Fibroblast of lung (primary cell): ENCODE results near the gene ZNF503. TPM values are rescaled to one million over a fixed set of nuclear protein-coding genes. Genes with fewer than 3 reads are reported as not detected.

ENCODE experiments used
- DNase-seq, 2 donors: peaks; one replicate each; pipeline versions ENCODE4 v3.0.0 to v3.0.0-alpha.2; 2010; ENCODE audit warnings: low read depth in 2 of 2
- H2AFZ ChIP-seq: 2 replicates; pipeline ENCODE4 v1.5.1; 2012; ENCODE audit warnings: low read length, control low read depth, inconsistent platforms
- H3K27ac ChIP-seq: 2 replicates; pipeline ENCODE4 v1.5.1; 2011; ENCODE audit warnings: low read length, control low read depth; ENCODE audit not compliant: insufficient read depth
- H3K27me3 ChIP-seq: 2 replicates; pipeline ENCODE4 v1.5.1; 2011; ENCODE audit warnings: mild to moderate bottlenecking, low read length; ENCODE audit not compliant: control insufficient read depth, insufficient read depth
- H3K36me3 ChIP-seq: 2 replicates; pipeline ENCODE4 v1.5.1; 2011; ENCODE audit warnings: low read length; ENCODE audit not compliant: control insufficient read depth, insufficient read depth
- H3K4me1 ChIP-seq: 2 replicates; pipeline ENCODE4 v1.5.1; 2011; ENCODE audit warnings: low read length; ENCODE audit not compliant: control insufficient read depth, insufficient read depth; ENCODE audit errors: extremely low read depth
- H3K4me2 ChIP-seq: 2 replicates; pipeline ENCODE4 v1.5.1; 2011; ENCODE audit warnings: low read length, control low read depth; ENCODE audit not compliant: insufficient read depth; ENCODE audit errors: extremely low read depth
- H3K4me3 ChIP-seq, 4 experiments: fragments of 200-600 bp in 1 of 4; sonication (generic) in 1 of 4; replicated peaks in 1 of 4; 2 replicates each; pipeline ENCODE4 v1.5.1; 2011 to 2016; ENCODE audit warnings: low read length in 4 of 4, low read depth in 3 of 4, mild to moderate bottlenecking in 3 of 4, control low read depth in 2 of 4, inconsistent platforms in 1 of 4, mixed read lengths in 1 of 4; ENCODE audit not compliant: insufficient read depth in 1 of 4; ENCODE audit errors: control extremely low read depth in 1 of 4
- H3K79me2 ChIP-seq: 2 replicates; pipeline ENCODE4 v1.5.1; 2012; ENCODE audit warnings: mild to moderate bottlenecking, low read length, inconsistent platforms; ENCODE audit not compliant: control insufficient read depth, insufficient read depth
- H3K9ac ChIP-seq: 2 replicates; pipeline ENCODE4 v1.5.1; 2011; ENCODE audit warnings: mild to moderate bottlenecking, low read length, control low read depth; ENCODE audit not compliant: insufficient read depth
- H3K9me3 ChIP-seq: 2 replicates; pipeline ENCODE4 v1.5.1; 2012; ENCODE audit warnings: low read depth, low read length; ENCODE audit not compliant: control insufficient read depth, insufficient read depth
- H4K20me1 ChIP-seq: 2 replicates; pipeline ENCODE4 v1.5.1; 2011; ENCODE audit warnings: low read length; ENCODE audit not compliant: control insufficient read depth, insufficient read depth; ENCODE audit errors: extremely low read depth
- EZH2 ChIP-seq: IDR thresholded peaks from 2 replicates; pipeline ENCODE4 v1.5.1; 2012; ENCODE audit warnings: low read length, control low read depth, mild to moderate bottlenecking; ENCODE audit errors: missing control alignments
- polyA plus RNA-seq, 2 donors: library from polyadenylated mRNA; depleted of rRNA in 1 of 2; stranded (reverse) in 1 of 2; unstranded in 1 of 2; fragments of >200 nt; gene quantifications; 2 replicates each; pipeline ENCODE4 v1.2.1, GENCODE V29; 2011 to 2012; ENCODE audit warnings: missing spikeins in 1 of 2
- total RNA-seq: library from RNA; depleted of rRNA; stranded (reverse); fragments of >200 nt; gene quantifications from 2 replicates; pipeline ENCODE4 v1.2.1, GENCODE V29; 2014
- TF ChIP-seq, protein P1 (sequence below), 2 donors: IDR thresholded peaks in 1 of 2; conservative IDR thresholded peaks in 1 of 2; 1 replicate in 1 of 2; 2 replicates in 1 of 2; pipeline ENCODE4 v1.5.1; 2011 to 2012; ENCODE audit warnings: low read length in 2 of 2, control low read depth in 1 of 2, inconsistent platforms in 1 of 2, low read depth in 1 of 2, mild to moderate bottlenecking in 1 of 2

The ZNF503 gene
- total and polyA plus RNA-seq, 2 donors (not counting 1 experiment from before 2014, with no cell fraction given): 4.9 to 7.1 TPM

DNA sequence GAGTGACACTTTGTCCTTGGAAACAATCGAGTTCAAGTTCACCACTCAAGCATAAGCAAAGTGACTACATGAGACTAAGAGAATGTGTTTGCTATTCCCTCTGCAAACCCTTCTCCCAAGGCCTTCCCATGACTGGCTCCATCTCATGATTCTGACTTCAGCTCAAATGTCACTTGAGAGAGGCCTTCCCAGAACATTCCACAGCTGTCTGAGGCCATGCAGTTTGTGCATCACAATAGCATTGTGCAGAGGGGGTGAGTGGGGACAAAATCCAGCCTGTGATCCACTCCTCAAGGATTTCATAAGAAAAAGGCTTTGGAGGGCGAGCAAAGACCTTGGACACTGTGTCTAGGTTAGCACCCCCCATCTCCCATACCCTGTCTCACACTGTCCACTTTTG, 23.0 kb upstream of the ZNF503 start:
- TF ChIP-seq, protein P1, sequence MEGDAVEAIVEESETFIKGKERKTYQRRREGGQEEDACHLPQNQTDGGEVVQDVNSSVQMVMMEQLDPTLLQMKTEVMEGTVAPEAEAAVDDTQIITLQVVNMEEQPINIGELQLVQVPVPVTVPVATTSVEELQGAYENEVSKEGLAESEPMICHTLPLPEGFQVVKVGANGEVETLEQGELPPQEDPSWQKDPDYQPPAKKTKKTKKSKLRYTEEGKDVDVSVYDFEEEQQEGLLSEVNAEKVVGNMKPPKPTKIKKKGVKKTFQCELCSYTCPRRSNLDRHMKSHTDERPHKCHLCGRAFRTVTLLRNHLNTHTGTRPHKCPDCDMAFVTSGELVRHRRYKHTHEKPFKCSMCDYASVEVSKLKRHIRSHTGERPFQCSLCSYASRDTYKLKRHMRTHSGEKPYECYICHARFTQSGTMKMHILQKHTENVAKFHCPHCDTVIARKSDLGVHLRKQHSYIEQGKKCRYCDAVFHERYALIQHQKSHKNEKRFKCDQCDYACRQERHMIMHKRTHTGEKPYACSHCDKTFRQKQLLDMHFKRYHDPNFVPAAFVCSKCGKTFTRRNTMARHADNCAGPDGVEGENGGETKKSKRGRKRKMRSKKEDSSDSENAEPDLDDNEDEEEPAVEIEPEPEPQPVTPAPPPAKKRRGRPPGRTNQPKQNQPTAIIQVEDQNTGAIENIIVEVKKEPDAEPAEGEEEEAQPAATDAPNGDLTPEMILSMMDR (conservative IDR thresholded peaks at IDR 0.05 in 1 of 2, IDR thresholded peaks at IDR 0.05 in 1 of 2; ENCODE audit: low read depth in 1 of 2, low read length in 2 of 2): no peak
- TF ChIP-seq EZH2: no peak
- Histone ChIP-seq H3K79me2 (no peaks in the 10 kb centered on the region), H2AFZ (no peak overlapping the region), H3K27ac (no peak overlapping the region), H3K9me3 (no peaks in the 10 kb centered on the region), H3K9ac (no peak overlapping the region), H3K27me3 (no peaks in the 10 kb centered on the region), H4K20me1 (no peaks in the 10 kb centered on the region), H3K4me3 (no peak overlapping the region), H3K4me1 (no peaks in the 10 kb centered on the region), H3K36me3 (no peaks in the 10 kb centered on the region), H3K4me2 (no peak overlapping the region)
- no peak for DNase-seq

DNA sequence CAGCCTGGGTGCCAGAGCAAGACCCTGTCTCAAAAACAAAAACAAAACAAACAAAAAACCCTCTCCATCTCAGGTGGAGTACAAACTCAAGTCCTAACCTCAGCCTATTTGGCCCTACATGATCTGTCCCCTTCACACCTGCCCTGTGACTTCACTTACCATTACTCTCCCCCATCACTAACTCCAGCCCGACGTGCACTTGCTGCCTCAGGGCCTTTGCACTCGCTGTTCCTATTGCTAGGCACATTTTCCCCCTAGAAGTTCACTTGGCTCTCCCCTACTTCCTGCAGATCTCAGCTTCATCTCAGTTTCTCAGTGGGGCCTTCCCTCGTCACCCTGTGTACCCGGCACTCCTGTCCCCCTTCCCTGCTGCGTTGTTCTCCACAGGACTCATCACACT, 21.3 kb upstream of the ZNF503 start:
- no peaks in the 10 kb centered on the region for H3K9me3 ChIP-seq
- no peak overlapping the region for H3K27ac ChIP-seq
- H3K79me2 ChIP-seq: no peaks in the 10 kb centered on the region
- no peak overlapping the region for H3K4me2 ChIP-seq
- DNase-seq: no peak
- H3K4me3 ChIP-seq: no peak overlapping the region
- no peak overlapping the region for H2AFZ ChIP-seq
- H3K27me3 ChIP-seq: peaks cover under 1% of the 10 kb centered on the region
- H3K4me1 ChIP-seq: no peaks in the 10 kb centered on the region
- no peak for TF ChIP-seq EZH2
- TF ChIP-seq, protein P1 (conservative IDR thresholded peaks at IDR 0.05 in 1 of 2, IDR thresholded peaks at IDR 0.05 in 1 of 2; ENCODE audit: low read depth in 1 of 2, low read length in 2 of 2): no peak
- H3K9ac ChIP-seq: no peak overlapping the region
- no peaks in the 10 kb centered on the region for H4K20me1 ChIP-seq
- H3K36me3 ChIP-seq: no peaks in the 10 kb centered on the region

DNA sequence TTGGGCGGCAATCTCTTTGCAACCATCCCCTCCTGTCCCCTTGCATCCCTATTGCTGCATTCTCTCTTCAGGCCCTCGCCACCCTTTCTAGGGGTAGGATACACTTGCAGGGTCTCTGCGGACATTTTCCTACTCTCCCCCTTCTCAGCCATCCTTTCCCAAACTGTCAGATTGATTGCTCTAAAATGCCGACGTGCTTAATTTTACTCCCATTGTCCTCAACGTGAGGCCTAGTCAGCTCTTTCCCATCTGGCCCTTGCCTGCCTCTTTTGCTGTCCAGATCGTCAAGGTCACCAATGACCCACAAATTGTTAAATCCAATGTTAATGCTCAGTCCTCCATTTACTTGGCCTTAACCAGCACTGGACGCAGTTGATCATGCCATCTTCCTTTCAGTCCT, 17.1 kb upstream of the ZNF503 start:
- Histone ChIP-seq H3K9ac (no peak overlapping the region), H3K79me2 (no peaks in the 10 kb centered on the region), H4K20me1 (no peaks in the 10 kb centered on the region), H3K9me3 (no peaks in the 10 kb centered on the region), H2AFZ (no peak overlapping the region), H3K36me3 (no peaks in the 10 kb centered on the region), H3K4me2 (no peak overlapping the region), H3K4me1 (no peaks in the 10 kb centered on the region), H3K27me3 (peaks cover 8% of the 10 kb centered on the region), H3K4me3 (no peak overlapping the region), H3K27ac (no peak overlapping the region)
- no peak for DNase-seq
- TF ChIP-seq, protein P1 (conservative IDR thresholded peaks at IDR 0.05 in 1 of 2, IDR thresholded peaks at IDR 0.05 in 1 of 2; ENCODE audit: low read depth in 1 of 2, low read length in 2 of 2): no peak
- no peak for TF ChIP-seq EZH2
